GM18858 (cell line): ENCODE measurements around the gene FOXD3.

Experiments used
- ATAC-seq: cut with Tn5 transposase; IDR thresholded peaks from one replicate; pipeline ENCODE4 v1.9.1; 2021; ENCODE audit not compliant: unreplicated experiment

Gene FOXD3

DNA sequence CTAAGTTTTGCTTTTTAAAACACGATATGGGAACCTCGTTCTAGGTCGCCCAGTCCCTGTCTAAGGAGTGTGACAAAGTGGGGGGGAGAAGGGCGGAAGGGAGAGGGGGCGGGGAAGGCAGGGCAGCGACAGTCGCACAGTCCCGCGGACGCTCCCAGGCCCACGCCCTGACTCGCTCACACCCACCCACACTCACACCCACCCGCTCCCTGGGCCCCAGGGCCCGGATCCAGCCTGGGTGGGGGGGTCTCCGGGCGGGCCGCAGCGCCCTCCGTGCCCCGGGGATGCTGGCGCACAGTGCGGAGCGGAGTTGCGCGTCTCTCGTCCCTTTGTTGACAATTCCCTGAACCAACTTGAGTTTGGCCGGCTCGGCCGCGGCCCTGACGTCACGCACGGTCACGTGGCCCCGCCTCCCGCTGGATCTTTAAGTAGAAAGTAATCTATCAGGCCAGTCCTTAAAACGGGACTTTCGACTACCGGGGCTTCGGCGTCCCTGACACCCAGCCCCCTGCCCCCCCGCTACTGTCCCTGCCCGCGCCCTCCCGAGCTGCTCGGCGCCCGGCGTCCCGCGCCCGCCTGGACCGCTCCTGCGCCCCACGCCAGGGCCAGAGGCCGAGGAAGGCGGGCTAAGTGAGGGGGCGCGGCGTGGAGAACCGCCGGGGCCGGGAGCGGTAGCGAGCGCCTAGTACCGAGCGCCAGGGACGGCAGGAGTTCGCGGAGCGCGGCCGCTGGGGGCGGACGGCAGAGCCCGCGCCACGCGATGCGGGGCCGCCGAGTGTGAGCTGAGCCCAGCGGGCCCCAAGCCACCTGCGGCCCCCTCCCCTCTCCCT, at the start of gene FOXD3:
FOXD3 (plus strand) TSS at position 454 of the 830 bp plus-strand sequence. CDS start 492 bp downstream, outside the sequence.
- no peak for ATAC-seq

DNA sequence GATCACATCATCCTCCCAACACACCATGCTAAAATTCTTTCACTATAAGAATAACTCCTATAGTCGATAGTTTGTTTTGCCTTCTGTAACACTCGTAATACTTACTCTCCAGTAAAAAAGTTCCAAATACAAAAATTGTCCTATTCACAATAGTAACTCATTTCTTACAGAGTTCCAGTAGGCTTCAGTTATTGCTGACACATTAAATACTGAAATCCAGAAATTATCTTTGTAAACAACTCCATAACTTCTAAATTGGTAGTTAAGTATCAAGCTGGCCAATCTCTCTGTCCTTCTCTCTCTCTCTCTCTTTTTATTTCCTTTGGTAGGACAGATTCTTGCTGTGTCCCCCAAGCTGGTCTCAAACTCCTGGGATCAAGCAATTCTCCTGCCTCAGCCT, 49.6 kb upstream of the FOXD3 start:
- no peak for ATAC-seq

DNA sequence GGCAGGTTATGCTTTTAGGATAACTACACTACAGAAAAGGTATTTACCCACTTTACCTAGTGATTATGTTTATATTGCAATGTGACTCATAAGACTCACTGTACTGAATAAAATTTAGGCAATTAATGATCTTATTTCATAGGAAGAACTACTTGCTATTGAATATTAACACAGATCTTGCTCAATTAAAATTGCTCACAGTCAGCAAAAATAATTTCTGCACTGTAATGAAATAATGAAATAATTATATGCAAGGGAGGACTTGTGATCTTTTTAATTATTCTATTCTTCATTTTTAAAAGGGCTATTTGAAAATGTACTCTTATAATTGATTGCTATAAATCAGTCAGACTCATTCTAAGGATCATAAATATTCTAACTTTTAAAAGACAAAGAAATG, 48.0 kb upstream of the FOXD3 start:
- ATAC-seq = no peak

DNA sequence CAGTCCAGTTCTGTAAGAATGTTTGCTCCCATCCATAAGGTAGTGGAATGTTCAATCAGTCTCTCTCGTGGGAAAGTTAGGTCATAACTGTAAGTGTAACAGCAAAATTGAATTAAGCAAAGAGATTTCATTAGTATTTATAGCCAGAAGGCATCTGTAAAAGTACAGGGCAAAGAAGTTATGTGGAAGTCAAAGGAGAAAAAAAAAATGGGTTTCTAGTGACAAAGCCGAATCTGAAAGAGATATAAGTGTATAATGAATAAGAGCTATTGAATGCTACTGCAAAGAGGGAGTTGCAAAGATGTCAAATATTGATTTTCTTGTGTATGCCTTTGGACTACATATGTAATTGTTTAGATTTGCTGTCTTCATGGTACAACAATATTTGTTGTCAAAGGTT, 47.4 kb upstream of the FOXD3 start:
- ATAC-seq = no peak

DNA sequence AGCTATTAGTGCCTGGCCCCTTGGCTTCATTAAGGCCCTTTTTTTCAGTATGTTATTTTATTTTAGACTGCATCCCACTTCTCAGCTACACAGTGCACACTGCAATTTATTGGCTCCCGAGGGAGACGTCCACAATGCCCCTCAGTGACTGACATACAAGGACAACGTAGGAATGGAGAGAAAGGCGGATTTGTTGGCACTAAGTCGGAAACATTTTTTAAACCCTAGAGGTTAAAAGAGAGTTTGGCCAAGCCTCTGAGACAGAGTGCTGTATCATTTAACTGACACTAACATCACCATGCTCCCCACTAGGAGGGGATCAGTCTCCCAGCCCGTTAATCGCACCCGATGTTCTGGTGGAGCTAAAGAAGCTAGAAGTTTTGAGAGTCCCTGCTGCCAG, 45.7 kb upstream of the FOXD3 start:
- ATAC-seq = no peak

DNA sequence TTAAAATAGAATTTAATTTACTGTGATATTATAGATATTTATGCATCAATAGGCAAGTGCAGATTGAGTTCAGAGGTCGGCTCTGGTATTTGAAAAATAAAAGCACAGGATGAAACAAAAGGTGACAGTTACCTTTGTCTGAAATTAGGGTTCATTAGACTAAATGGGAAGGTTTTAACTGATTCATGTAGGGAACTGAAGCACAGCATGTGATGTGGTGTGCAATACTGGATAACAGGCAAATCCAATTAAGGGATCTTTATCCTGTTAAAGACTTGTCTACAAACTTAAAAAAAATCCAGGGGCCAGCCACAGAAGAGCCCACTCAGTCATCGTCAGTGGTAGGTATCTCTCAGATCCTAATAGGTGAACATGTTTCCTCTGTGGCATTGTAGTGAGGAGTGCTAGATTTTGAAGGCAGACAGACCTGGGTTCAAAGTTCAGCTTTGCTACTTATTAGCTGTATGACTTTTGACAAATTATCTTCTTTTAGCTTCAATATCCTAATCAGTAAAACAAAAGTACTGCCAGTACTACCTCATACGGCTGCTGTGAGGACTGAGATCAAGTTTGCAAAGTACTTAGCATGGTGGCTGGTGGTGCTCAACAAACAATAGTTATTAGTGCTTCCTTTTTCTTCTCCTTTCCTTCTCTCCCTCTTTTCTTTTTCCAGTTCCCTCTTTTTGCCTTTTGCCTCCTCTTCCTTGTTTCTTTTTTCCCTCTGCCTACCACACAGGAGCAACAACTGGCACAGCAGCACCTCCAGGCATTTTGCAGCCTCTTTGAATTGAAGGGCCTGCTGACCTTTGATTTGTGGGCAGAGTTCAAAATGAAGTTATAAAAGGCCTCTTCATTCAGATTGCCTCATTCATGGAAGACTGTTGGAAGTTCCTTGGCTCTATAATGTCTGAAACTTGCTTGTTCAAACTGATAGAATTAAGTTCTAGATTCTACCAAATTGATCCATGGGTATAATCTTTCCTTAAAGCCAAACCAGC, 44.9 kb upstream of the FOXD3 start:
- ATAC-seq = no peak

DNA sequence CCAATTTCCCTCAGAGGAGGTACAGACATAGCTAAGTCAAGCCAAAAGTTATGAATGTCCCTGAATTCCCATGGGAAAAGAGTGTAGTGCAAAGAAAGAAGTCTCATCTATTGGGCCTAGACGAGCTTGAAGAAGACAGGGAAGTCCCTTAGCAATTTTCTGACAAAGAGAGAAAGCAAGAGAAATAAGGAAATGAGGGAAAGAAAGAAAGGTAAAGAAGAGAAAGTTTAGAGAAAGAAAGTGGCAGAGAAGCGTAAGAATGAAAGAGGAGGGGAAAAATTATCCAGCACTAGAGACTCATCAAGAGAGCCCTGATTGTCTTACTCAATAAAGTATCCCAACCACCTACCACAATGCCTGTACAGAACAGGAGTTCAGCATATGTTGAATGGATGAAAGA, 40.6 kb upstream of the FOXD3 start:
- ATAC-seq = no peak

DNA sequence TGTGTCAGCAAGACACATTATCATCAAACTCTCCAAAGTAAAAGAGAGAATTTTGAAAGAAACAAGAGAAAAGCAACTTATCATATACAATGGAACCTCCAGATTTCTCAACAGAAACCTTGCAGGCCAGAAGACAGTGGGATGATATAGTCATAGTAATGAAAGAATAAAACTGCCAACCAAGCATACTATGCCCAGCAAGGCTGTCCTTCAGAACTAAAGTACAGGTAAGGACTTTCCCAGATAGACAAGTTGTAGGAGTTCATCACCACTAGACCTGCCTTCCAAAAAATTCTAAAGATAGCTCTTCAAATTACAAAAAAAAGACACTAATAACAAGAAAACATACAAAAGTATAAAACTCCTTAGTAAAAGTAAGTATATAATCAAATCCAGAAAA, 33.2 kb upstream of the FOXD3 start:
- ATAC-seq = no peak

DNA sequence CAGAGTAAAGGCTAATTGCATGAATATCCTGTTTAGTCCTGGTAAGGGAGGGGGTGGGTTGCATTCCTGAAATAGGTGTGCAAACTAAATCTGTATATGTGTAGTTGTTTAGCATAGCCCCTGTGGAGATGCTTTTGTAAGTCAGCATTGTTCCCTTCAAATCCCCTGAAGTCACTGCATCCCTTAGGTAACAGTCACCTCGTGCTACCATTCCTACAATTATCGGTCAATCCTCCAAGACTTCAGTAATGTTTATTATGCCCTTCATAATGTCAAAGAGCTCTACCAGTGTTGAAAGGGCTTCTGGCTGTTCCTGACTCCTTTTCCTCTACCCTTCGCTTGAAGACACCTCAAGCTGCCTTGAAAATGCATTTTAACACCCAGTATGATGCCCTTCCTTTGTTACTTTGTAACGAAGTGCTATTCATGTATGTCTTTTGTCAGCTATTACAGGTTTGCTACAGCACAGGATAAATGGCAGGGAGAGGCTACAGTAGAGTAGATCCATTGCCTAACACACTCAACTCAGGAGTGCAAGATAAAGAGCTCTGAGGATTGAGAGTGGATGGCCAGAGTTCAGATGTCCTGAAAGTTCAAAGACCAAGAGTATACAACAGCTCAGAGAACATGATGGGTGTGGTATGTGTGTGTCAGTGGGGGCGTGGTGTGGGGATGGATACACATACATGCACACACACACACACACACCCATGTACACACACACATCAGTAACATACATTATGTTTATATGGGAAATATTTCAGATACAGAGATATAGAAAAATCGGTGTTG, 27.4 kb upstream of the FOXD3 start:
- ATAC-seq = no peak

DNA sequence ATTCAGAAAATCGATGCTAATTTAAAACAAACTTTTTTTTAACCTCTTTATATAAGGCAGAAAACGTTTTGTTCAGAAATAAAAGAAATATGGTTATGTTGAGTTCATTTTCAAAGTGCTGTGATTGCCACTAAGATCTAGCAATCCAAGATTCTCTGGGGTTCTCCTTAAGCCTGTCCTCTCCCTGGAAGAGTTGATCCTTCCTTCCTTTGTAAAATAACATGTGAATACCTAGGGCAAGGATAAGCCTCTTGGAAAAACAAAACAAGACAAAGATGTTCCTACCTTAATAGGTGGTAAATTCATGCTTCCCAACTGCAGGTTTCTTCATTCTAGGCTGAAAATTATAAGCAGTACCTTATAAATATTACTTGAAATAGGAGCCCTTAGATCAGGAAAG, 18.0 kb upstream of the FOXD3 start:
- ATAC-seq = no peak

DNA sequence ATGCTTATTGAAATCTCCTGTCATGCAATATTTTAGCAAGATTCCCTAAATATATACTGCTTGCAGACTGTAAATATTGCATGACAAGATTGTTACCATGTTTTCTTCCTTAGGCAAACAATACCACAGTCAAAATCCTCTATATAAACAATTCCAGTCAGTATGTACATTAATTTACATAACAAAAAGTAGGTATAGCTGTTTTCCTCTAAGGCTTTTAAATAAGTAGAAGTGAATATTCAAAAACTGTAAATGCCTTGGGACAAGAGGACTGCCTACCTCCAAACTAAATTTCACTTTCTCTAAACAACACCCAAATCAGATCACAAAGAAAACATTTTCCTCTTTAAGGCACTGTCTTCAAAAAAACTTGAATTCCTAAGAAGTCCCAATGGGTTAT, 17.3 kb upstream of the FOXD3 start:
- ATAC-seq = no peak

DNA sequence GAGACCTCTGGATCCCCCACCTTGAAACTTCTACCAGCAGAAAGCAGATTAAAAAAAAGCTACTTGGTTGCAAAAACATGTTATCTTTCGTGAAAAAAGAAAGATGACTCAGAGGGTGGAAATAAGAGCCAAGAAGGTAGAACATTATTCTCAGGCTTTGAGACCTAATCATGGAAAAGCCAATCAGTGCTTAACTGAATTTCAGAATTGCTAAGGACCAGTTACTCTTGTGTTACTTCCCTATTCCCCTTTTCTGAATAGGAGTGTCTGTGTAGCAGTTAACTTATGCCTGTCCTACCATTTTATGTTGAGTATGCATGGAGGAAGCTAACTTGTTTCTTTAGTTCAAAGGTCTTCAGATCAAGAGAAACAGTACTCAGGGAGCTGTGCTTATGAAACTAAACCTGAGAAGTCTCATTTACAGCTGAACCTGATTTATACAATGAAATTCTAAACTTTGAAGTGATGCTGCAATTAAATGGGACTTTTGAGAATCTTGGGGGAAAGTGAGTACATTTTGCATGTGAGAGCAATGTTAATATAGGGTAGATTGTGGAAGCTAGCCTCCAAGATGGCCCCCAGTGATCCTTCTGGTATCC, 15.1 kb upstream of the FOXD3 start:
- ATAC-seq = no peak

DNA sequence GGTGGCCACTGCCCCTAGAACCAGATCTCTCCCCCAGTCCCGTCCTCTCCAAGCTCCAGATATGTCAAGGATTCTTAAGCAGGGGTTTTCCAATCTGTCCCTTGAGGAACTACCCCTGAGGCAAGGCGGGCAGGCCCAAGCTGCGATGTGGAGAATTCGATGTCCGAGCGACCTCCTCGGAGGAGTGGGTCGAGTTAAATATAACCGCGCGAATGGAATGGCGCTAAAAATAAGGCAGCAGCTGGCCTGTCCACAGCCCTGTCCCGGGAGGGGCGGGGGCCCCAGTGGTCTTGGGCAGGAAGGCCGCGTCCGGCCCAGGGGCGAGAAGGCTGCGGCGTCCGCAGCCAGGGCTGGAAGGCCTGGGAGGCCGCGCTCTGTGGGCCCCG, 5.8 kb upstream of the FOXD3 start:
- ATAC-seq = no peak

DNA sequence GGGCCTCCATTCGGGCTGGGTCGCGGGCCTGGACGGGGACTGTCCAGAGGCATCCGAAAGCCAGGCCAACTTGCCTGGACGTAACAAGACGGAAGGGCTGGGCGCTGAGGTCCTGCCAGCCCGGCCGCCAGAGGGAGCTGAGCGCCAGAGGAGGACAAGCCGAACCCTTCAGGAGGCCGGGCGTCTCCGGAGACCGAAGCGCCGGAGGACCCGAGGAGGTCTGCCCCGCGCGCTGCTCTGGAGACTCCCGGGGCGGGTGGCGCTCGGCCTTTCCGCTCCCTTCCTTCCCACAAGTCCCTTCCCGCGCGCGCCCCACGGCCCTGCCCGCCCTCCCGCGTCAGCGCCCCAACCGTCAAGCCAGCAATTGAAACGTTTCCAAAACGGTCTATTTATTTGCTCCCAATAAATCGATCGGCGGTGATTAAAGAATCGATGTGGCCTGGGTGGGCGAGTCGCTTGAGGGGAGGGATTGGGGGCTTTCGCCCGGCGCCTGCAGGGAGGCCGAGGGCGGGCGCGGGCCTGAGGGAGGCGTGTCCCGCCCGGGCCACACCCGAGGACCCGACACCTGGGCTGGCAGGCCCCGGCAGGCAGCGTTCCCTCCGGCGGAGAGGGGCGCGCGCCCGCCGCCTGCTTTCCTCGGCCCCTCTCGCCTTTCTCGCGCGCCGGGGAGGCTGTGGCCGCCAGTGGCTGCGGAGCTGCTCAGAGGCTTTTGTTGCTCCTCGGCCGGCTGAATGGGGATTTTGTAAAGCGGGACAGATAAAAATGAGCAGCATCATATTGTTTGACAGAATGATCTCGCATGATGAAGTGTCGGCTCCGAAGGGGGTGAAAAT, 5.2 kb upstream of the FOXD3 start:
- ATAC-seq = no peak

DNA sequence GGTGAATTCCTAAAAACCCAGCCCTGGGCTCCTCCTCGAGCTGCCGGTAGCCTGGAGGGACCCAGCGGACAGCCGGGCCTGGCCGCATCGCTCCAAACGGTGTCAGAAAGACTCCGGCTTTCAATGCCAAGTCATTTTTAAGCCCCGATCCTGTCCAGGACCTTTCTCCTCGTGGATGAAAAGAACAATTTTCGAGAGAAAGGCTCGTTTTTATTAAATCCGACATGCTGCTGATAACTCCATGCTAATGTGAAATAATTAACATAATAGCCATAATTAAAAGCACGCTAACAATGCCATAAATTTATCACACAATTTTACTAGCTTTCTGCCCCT, 4.6 kb upstream of the FOXD3 start:
- ATAC-seq = no peak

DNA sequence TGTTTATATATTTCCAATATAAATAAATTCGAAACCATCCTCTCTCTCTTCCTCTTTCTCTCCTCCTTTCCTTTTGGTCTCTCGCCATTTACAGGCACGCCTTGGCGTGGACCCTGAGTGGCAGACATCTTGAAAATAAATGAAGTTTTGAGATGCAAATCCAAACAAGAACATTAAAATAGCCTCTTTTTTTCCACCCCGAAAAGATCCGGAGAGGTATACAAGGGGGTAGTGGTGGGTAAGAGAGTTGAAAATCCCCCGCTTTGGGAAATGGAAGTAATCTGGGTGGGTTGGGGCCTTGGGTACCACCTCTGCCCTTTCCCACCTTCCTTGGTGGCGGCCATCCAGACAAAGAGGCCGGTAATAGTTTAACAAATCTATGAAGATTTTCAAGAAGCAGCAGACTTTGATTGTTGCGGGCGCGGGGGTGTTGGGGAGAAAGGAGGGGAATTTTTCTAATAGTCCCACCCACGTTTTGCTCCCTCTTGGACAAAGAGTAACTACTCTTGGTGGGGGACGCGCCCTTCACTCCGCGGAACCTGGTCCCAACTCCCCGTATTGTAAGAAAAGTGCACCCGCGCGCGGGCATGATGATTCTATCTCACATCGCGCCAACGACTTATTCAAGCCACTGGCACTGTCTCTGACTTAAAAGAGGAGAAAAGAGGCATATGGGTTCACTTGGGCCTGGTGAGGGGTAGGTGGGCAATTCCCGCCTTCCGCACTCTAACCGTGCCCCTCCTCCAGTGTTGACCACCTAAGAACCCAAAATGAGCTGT, 4.0 kb upstream of the FOXD3 start:
- no peak for ATAC-seq

DNA sequence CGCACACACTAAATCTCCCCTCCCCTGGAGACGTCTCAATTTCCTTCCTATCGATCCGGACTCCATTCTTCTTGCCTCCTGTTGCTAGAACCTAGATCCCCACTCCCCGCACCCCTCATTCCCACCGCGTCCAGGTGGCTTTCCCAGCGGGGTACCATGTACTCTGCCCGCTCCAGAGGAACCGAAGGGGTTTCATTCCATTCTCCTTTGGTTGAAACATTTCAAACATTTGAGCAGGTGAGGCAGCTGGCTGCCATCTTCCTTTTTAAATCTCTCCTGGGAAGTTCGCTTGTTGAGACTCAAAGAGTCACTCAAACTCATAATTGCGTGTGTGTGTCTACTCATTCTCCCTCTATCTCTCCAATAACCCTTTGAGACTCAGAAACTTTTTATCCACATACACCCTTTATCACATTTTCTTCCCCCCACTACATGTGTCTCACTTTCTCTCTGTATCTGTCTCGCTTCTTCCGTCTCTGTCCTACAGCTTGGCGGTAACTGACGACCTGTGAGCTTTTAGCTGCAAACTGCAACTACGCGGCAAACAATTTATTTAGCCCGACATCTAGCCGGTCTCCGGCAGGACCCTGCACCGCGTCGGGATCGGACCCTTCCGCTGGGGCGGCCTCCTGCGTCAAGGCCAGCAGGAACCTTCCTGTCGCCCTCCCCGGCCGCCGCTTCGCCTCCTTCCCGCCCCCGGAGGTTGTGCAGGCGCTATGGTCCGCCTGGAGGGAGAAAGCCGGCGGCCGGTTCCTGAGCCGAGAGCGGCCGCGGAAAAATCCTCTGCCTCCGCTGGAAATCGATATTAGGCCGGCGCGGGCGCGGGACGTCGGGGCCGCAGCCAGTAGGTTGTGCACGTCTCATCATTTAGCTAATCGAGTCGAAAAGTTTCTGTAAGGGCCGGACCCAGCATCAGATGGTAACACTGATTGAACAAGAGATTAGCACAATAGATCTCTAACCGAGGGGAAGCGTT, 3.0 kb upstream of the FOXD3 start:
- no peak for ATAC-seq
